GM18499 (cell line): ENCODE data around the gene SNX1.
"Not testable (repeated sequence)": the region's sequence is repeated elsewhere in the genome, so short reads cannot be mapped to it uniquely, and the experiment has no call there.

Experiments used
- ATAC-seq: cut with Tn5 transposase; IDR thresholded peaks from one replicate; pipeline ENCODE4 v1.9.1; 2021; ENCODE audit warnings: moderate number of reproducible peaks; ENCODE audit not compliant: insufficient read depth, unreplicated experiment

SNX1 gene, protein sequence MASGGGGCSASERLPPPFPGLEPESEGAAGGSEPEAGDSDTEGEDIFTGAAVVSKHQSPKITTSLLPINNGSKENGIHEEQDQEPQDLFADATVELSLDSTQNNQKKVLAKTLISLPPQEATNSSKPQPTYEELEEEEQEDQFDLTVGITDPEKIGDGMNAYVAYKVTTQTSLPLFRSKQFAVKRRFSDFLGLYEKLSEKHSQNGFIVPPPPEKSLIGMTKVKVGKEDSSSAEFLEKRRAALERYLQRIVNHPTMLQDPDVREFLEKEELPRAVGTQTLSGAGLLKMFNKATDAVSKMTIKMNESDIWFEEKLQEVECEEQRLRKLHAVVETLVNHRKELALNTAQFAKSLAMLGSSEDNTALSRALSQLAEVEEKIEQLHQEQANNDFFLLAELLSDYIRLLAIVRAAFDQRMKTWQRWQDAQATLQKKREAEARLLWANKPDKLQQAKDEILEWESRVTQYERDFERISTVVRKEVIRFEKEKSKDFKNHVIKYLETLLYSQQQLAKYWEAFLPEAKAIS

DNA sequence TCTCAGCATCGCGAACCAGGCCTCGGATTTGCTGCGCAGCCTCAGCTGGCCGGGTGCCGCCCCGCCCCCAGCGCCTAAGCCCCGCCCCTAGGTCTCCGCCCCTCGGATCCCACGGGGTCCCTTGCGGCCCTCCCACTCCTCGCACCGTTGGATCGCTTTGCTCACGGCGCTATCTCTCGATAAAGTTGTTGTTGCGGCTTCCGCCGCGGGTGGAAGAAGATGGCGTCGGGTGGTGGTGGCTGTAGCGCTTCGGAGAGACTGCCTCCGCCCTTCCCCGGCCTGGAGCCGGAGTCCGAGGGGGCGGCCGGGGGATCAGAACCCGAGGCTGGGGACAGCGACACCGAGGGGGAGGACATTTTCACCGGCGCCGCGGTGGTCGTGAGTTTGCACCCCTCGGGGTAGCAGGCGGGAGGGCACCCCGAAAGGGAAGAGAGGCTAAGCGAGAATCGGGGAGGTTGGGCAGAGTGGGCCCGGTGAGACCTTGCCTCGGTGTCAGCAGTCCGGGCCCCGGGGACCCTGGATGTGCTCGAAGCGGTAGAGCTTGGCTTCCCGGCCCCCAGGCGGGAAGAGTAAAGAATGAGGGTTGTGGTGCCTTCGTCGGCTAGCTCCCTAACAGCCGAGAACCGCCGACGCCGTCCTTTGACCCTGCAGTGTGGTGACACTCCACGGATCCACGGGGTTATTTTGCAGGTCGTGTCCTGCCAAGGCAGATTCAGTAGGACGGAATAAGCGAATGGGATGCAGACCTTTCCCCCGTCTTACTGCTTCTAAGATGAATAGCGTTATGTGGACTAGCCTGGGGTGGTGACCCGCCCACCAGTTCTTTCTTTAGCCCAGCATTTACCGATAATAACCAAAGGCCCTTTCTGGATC lies at the start of gene SNX1:
Gene SNX1, plus strand, starts transcription at position 188 of the 873 bp plus-strand sequence. Its CDS starts 32 bp downstream, at position 220.
- ATAC-seq, result no peak

DNA sequence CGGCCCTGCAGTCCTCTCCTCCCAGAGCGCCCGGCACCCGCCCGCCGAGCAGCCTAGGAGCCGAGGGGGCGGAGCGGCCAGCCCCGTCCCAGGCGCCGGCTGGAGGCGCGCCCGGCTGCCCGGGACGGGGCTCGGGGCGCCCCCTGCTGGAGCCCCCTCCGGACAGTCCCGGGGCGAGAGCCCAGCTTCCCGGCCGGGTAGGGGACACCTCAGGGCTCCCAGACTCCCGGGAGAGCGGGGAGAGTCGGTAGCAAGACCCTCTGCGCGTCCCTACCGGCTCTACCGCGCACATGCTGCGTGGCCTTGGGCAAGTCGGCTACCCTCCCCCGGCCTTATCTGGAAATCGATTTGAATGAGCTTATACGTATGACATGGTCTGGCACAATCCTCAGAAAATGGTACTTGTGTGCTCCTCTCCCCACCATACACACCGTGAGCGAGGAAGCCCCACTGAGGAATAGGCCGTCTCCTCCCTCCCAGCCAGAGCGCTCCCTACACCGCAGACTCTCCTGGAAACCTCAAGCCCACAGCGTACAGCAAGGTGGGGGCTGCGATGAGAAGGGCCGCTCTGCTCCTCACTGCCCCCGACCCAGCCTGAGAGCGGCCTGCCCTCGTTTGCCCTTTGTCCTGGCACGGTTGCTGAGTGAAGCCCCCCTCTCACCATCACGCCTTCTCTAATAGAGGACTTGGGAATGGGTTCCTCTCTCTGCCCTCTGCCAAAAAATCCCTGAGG lies 49.2 kb upstream of the SNX1 start, which contains the start of gene DAPK2:
Gene DAPK2, minus strand, starts transcription at position 65 of the 733 bp plus-strand sequence. CDS start 6,224 bp downstream, outside the sequence.
- ATAC-seq, result no peak

DNA sequence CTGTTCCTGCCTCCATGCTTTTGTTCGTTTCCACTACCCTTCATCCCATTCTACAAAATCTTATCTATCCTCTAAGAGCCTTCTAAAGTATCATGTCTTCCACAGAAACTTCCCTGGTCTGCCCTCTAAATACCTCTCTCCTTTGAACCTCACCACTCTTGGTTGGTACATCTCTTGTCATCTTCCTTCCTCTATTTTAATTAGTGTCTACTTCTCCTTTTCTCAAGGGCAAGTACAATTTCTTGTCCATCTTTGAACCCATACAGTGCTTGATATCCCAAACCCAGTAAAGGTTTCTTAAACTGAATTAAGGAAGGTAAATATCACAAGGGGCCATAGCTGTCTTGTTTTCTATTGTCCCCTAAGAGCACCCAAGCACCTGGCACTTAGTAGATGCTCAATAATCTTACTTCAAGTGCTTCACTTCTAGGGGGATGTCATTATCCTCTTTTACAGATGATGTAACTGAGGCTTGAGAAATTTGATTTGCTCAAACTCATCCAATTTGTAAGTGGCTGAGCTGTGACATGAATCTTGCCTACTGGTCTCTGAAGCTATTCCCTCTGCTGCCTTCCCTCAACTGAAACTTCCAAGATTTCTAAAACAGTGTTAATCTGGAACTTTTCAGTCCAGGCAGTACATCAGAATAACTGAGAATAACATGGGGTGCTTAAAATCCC lies 46.9 kb upstream of the SNX1 start:
- ATAC-seq, result no peak

DNA sequence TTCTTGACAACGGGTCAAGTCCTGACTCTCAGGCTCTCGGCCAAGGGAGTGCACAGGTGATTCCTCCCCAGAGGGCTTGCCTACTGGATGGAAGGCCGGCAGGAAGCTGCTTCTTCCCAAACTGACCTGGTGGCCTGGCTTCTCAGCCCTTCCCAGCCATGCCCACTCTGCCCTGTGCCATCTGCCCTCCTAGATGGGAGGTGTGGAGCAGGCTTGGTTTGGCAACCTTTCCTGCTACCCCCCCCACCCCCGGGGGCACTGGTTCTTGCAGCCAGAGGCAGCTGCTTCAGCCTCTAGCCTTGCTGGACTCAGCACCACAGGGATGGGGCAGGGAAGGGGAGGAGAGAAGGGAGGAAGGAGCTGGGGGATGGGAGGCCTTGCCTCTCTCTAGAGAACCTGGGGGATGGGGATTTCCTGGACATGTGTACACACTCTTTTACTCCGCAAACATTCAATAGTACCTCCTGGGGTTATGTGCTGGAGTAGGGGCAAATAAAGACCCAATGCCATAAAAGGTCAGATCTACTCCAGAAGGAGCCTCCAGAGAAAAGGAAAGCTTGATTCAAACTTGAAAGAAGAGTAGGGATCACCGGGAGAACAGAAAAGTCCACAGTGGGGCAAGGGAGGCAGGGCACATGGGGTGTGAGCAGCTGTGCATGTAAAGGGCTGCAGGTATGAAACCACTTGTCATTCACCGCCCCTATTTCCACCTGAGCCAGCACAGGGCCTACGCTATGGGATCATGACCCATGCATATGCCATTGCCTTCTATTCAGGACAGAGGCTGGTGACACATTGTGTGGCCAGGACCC lies 45.3 kb upstream of the SNX1 start:
- ATAC-seq, result no peak

DNA sequence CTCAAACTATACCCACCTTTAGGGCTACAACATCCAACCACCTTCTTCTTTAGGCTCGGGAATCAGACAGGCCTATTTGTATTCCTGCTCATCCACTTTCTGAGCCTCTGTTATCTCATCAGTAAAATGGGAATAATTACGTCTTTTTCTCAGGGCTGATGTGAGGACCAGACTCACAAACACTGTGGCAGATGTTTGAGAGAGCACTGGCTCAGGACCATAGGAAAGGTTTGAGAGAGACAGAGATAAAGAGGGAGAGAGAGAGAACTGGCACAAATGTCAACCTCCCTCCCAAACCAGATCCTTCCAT lies 44.7 kb upstream of the SNX1 start:
- no peak for ATAC-seq

DNA sequence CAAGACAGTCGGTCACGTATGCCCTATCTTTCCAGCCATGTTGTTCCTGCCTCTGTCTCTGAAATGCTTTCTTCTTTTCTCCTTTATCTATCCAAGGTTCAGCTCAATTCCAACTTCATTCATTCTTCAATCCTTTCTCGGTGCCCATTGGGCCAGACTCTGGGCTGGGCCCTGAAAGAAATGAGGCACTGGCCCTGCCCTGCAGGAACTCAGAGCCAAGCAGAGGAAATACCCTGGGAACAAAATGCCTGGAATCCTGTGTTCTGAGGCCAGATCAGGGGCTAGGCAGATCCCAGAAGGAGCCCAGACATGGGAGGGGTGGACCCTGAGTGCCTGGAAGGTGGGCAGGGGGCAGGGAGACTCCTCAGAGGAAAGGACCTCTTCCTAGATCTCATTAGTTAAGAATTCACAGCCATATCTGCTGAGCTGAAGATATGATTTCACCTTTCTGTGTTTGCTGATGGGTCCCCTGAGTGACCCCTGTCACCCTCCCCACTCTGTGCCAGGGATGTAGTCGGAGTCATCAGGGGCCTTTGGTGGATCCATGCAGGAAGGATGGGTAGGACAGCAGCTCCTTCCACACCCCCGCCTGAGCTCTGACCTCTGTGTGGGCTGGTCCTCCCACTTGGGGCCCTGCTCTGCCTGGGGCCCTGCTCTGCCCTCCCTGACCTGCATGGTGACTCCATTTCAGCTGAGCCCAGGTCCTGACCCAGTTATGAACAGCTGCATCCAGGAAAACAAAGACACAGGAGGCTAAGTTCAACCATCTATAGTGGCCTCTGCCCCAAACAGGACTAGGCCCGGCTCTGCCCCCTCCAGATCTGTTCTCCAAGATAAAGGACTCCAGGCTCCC lies 44.1 kb upstream of the SNX1 start:
- ATAC-seq, result no peak

DNA sequence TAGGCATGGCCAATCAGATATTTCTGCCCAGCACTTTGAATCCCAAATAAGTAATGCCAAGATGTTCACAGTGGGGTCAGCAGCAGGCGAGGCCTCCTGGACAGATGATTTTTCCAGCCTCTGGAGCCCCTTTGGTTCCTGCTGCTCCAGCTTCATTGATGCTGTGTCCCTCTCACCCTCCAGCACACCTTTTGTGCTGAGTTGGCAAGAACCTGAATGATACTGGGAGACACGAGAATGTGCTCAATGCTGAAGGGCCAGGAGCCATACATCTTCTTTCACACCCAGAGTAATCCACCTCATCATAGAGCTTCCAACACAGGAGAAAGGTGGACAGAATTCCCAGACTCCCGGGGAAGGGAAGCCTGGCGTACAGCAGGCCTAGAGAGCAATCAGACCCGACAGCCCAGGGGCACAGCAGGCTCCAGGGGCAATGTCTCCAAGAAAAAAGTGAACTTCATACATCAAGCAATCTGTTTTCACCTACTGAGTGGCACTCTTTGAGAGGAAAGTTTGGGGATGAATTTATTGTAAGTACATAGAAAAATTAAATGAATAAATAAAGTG lies 42.8 kb upstream of the SNX1 start:
- no peak for ATAC-seq

DNA sequence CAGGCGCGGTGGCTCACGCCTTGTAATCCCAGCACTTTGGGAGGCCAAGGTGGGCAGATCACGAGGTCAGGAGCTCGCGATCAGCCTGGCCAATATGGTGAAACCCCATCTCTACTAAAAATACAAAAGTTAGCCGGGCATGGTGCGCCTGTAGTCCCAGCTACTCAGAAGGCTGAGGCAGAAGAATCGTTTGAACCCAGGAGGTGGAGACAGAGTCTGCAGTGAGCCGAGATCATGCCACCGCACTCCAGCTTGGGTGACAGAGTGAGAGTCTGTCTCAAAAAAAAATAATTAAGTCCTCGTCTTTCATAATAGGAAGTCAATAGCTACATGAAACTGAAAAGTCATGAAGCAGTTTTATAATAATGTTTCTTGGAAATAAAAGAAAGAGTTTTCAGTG lies 42.1 kb upstream of the SNX1 start:
- ATAC-seq, result not testable (repeated sequence)

DNA sequence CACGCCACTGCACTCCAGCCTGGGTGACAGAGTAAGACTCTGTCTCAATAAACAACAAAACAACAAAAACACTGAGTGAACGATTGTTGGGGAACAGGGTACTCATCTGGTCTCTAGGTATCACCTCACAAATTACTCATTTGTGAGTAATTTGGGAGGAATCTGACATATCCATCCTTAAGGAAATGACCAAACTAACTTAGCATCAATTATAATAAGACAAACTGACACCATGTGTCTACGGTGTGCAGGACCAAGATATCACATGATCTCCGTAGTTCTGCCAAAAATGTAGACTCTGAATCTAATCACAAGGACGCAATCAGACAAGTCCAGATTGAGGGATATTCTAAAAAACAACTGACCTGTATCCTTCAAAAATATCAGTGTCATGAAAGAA lies 37.5 kb upstream of the SNX1 start:
- no peak for ATAC-seq

DNA sequence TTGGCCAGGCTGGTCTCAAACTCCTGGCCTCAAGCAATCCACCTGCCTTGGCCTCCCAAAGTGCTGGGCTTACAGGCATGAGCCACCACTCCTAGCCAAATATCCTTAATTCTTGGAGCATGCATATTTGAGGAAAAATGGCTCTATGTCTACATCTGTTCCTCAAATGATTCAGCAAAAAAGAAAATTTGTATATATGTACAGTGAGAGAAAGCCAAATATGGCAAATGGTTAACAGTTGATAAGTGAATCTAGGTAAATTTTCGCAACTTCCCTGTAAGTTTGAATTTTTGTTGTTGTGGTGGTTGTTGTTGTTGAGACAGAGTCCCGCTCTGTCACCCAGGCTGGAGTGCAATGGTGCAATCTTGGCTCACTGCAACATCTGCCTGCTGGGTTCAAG lies 36.7 kb upstream of the SNX1 start:
- ATAC-seq, result not testable (repeated sequence)

DNA sequence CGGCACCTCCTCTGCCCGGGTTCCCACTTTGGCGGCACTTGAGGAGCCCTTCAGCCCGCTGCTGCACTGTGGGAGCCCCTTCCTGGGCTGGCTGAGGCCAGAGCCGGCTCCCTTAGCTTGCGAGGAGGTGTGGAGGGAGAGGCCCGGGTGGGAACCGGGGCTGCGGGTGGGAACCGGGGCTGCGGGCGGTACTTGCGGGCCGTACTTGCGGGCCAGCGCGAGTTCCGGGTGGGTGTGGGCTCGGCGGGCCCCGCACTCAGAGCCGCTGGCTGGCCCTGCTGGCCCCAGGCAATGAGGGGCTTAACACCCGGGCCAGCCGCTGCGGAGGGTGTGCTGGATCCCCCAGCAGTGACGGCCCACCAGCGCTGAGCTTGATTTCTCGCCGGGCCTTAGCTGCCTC lies 35.1 kb upstream of the SNX1 start:
- ATAC-seq, result no peak

DNA sequence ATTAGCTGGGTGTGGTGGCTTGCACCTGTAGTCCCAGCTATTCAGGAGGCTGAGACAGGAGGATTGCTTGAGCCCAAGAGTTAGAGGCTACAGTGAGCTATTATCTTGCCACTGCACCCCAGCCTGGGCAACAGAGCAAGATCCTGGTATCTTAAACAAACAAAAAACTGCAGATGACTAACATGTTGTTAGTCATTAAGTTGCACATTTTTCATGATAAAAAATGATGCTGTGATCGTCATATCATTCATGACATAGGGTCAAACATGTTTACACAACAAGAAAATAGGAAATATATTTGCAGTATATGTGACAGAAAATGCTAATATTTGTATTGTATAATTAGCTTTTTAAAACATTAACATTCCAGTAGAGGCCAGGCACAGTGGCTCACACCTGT lies 29.3 kb upstream of the SNX1 start:
- ATAC-seq, result no peak

DNA sequence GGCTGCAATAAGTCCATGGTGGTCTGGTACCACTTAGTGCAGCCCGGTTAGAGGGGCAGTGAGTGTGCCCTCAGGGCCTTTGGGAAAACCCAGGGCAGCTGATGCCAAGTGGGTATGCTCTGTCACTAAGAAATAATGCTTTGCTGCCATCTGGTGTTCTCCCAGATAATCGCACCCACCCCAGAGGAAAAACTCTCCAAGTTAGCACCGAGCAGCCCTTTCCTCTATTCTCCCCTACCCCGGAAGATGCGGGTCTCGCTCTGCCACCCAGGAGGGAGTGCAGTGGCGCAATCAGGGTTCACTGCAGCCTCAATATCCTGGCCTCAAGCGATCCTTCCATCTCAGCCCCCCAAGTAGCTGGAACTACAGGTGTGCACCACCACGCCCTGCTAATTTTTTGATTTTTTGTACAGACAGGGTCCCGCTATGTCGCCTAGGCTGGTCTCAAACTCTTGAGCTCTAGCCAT lies 28.2 kb upstream of the SNX1 start:
- ATAC-seq, result no peak

DNA sequence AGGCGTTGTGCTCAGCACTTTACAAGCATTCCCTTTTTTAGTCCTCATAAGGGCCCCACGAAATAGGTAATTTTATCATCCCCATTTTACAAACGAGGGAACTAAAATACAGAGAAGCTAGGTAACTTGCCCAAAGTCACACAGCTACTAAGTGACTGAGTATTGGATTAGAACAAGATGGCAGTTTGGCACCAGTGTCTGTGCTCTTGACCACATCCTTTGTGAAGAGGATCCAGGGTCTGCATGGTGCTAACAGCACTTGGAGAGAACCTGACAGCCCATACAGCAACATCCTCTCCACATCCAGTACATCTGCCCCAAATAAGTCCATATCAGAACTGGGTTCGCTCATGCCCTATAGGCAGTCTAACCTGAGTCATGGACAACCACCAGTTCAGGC lies 27.6 kb upstream of the SNX1 start:
- ATAC-seq, result no peak

DNA sequence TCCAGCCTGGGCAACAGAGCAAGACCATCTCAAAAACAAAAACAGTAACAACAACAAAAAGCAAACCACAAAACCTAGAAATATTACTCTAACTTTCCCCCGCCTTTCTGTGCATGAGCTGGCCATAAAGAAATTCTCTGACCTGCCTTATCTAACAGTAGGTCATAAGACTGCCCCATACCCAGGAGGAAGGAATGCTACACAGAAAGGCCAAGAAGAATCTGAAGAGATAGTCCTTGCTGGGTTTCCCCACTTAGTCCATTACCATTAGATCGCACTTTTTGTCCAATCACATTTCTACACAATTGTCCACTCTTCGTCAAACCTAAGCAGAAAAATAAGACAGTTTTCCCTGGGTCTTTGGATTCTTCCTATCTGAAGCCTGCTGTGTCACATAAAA lies 25.7 kb upstream of the SNX1 start:
- ATAC-seq, result no peak

DNA sequence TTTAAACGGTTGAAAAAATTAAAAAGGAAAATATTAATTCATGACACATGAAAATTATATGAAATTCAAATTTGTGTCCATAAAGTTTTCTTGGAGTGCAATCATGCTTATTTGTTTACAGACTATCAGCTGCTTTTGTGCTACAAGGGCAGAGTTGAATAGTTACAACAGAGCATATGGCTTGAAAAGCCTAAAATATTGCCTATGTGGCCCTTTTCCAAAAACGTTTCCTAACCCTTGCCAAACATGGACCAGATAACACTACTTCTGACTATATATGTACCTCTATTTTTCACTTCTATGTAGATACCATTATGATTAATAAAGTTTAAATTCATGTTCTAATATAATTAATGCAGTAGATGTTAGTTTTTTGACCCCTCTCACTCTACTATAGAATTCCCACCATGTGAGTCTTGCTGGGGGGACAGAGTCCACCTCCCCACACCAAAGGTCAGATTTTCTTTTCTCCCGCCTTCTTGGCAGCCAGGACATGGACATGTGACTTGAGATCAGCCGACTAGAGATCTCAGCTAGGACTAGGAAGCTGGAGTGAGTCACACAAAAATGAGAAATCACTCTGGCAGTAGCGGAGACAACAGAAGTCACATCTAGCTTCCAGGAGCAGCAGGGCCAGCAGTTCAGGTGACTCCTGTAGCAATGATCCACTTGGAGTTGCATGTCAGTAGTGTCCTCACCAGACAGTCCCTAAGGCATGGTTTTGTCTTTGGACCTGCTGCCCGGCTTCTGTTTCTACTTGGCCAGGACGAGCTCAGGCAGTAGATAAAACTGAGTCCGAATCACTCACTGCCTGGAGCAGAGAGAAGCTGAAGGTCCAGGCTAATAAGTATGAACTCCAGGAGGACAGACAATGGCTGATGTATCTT lies 24.6 kb upstream of the SNX1 start:
- ATAC-seq, result no peak
